OCI-LY1 (cell line): ENCODE results near the gene SMLR1.

Experiments
- H2AFZ ChIP-seq: fragments of 200-600 bp; sonication (generic), shearing (Covaris generic); 2 replicates; pipeline ENCODE4 v1.6.0; 2014; ENCODE audit warnings: antibody characterized with exemption, mild to moderate bottlenecking, low read length
- H3F3A ChIP-seq: fragments of 200-600 bp; sonication (generic), shearing (Covaris generic); 2 replicates; pipeline ENCODE4 v1.6.0; 2014; ENCODE audit warnings: mild to moderate bottlenecking, antibody characterized with exemption, low read length, moderate library complexity; ENCODE audit not compliant: insufficient read depth
- H3K27ac ChIP-seq: fragments of 200-600 bp; sonication (generic); 2 replicates; pipeline ENCODE4 v1.5.1; 2014; ENCODE audit warnings: low read length, mixed run types, mild to moderate bottlenecking, low read depth; ENCODE audit not compliant: poor library complexity, severe bottlenecking
- H3K27me3 ChIP-seq: fragments of 200-600 bp; sonication (generic); 2 replicates; pipeline ENCODE4 v1.6.0; 2014; ENCODE audit warnings: antibody characterized with exemption, mild to moderate bottlenecking, low read length, moderate library complexity; ENCODE audit not compliant: insufficient read depth
- H3K36me3 ChIP-seq: fragments of 200-600 bp; sonication (generic); 2 replicates; pipeline ENCODE4 v1.6.1; 2014; ENCODE audit warnings: mild to moderate bottlenecking, antibody characterized with exemption, low read length, moderate library complexity, mixed read lengths; ENCODE audit not compliant: insufficient read depth
- H3K4me1 ChIP-seq: fragments of 200-600 bp; sonication (generic); 2 replicates; pipeline ENCODE4 v1.5.1; 2014; ENCODE audit warnings: mild to moderate bottlenecking, low read length, moderate library complexity; ENCODE audit not compliant: insufficient read depth, severe bottlenecking
- H3K4me2 ChIP-seq: fragments of 200-600 bp; sonication (generic), shearing (Covaris generic); 2 replicates; pipeline ENCODE4 v1.6.1; 2014; ENCODE audit warnings: low read length
- H3K4me3 ChIP-seq: fragments of 200-600 bp; sonication (generic); 2 replicates; pipeline ENCODE4 v1.5.1; 2014; ENCODE audit warnings: low read length, low read depth, mild to moderate bottlenecking, mixed read lengths; ENCODE audit not compliant: poor library complexity, severe bottlenecking
- H3K79me2 ChIP-seq: fragments of 200-600 bp; shearing (Covaris generic); 2 replicates; pipeline ENCODE4 v1.6.1; 2016; ENCODE audit warnings: mixed run types, low read length, mixed read lengths; ENCODE audit not compliant: insufficient read depth
- H3K9ac ChIP-seq: fragments of 200-600 bp; sonication (generic), shearing (Covaris generic); 2 replicates; pipeline ENCODE4 v1.6.1; 2014; ENCODE audit warnings: mild to moderate bottlenecking, low read length, mixed read lengths
- H3K9me2 ChIP-seq: fragments of 200-600 bp; sonication (generic), shearing (Covaris generic); 2 replicates; pipeline ENCODE4 v1.6.1; 2014; ENCODE audit warnings: low read depth, mild to moderate bottlenecking, low read length, mixed read lengths
- H3K9me3 ChIP-seq: fragments of 200-600 bp; shearing (Covaris generic); 2 replicates; pipeline ENCODE4 v1.6.1; 2014; ENCODE audit warnings: low read length, mixed read lengths
- H4K20me1 ChIP-seq: fragments of 200-600 bp; sonication (generic), shearing (Covaris generic); 2 replicates; pipeline ENCODE4 v1.6.0; 2016; ENCODE audit warnings: mild to moderate bottlenecking, low read length; ENCODE audit not compliant: insufficient read depth
- CTCF ChIP-seq: fragments of 200-600 bp; sonication (generic), shearing (Covaris generic); IDR thresholded peaks from 2 replicates; pipeline ENCODE4 v1.5.1; 2017; ENCODE audit warnings: mild to moderate bottlenecking, antibody characterized with exemption, low read length, moderate library complexity, mixed read lengths
- EZH2 ChIP-seq: fragments of 200-600 bp; sonication (generic), shearing (Covaris generic); IDR thresholded peaks from 2 replicates; pipeline ENCODE4 v1.8.0; 2017; ENCODE audit warnings: borderline replicate concordance, mixed run types, mild to moderate bottlenecking, antibody characterized with exemption, low read length, moderate library complexity, mixed read lengths

The SMLR1 gene

GRCh38 chr6:130865793-130866192 is 38.6 kb downstream of the SMLR1 start:
- no peaks in the 10 kb centered on the region for H3K36me3 ChIP-seq
- no peak overlapping the region for H3K4me3 ChIP-seq
- H3K4me2 ChIP-seq, result no peak overlapping the region
- no peaks in the 10 kb centered on the region for H3K9me3 ChIP-seq
- H3K27me3 ChIP-seq, result no peaks in the 10 kb centered on the region
- H3K4me1 ChIP-seq, result no peaks in the 10 kb centered on the region
- no peak overlapping the region for H3K9ac ChIP-seq
- H3K79me2 ChIP-seq, result no peaks in the 10 kb centered on the region
- TF ChIP-seq CTCF, result no peak
- TF ChIP-seq EZH2, result no peak
- H2AFZ ChIP-seq, result no peak overlapping the region
- no peaks in the 10 kb centered on the region for H3F3A ChIP-seq
- no peak overlapping the region for H3K27ac ChIP-seq
- no peaks in the 10 kb centered on the region for H4K20me1 ChIP-seq
- H3K9me2 ChIP-seq, result no peaks in the 10 kb centered on the region

DNA sequence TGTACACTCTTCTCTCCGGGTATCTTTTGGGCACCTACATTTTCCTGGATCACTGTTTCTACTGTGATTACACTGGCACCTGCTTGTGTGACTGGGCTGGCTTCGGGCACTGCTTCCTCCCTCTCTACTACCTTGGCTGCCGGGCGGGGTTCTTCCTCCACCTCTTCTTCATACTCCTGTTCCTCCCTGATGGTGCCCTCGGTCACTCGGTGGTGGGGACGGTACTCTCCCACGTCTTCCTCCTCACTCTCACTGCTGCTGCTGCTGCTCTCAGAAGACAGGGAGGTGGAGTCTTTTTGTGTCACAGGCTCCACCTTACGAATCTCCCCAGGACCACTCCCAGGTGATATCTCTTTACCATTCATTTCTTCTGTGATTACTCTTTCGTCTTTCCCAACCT is 42.5 kb downstream of the SMLR1 start:
- no peak overlapping the region for H3K9ac ChIP-seq
- no peak overlapping the region for H3K4me3 ChIP-seq
- H3K9me3 ChIP-seq, result no peaks in the 10 kb centered on the region
- H2AFZ ChIP-seq, result no peak overlapping the region
- no peak overlapping the region for H3K27ac ChIP-seq
- no peaks in the 10 kb centered on the region for H3K79me2 ChIP-seq
- H3K4me1 ChIP-seq, result no peaks in the 10 kb centered on the region
- no peak overlapping the region for H3K4me2 ChIP-seq
- H4K20me1 ChIP-seq, result no peaks in the 10 kb centered on the region
- no peak for TF ChIP-seq CTCF
- no peak for TF ChIP-seq EZH2
- H3F3A ChIP-seq, result no peaks in the 10 kb centered on the region
- H3K36me3 ChIP-seq, result no peaks in the 10 kb centered on the region
- no peaks in the 10 kb centered on the region for H3K27me3 ChIP-seq
- H3K9me2 ChIP-seq, result no peaks in the 10 kb centered on the region

DNA sequence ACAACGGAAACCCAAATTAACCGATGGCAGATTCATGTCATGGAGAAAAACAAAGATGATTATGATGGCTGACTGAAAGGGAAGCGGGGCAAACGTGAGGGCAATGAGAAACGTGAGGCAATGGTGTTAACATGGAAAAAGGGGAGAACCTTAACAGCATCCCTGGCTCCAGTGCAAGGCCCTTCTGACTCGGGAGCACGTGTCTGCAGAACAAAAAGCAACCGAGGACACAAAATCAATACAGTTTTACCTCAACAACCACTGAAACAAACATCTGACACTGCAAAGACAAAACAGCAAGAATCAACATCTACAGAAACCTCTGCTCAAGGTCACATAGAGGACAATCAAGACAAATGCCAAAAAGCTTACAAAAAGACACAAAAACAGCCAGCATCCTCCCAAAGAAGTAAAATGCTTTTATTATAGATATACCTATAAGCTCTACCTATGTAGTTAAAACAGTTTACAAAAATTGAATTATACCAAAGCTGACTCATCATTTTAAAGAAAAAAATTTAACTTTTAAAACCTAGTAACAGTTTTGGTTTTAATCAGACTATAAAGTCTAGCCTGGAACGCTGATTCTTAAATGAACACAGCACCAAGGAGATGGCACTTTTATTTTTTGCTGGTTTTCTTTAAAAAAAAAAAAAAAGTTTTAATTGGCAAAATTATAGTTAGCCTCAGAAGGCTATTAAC is 43.1 kb downstream of the SMLR1 start:
- Histone ChIP-seq H3K4me3 (no peak overlapping the region), H3K9me2 (no peaks in the 10 kb centered on the region), H4K20me1 (no peaks in the 10 kb centered on the region), H2AFZ (no peak overlapping the region), H3K27me3 (no peaks in the 10 kb centered on the region), H3K36me3 (no peaks in the 10 kb centered on the region), H3K4me2 (no peak overlapping the region), H3K4me1 (no peaks in the 10 kb centered on the region), H3K9ac (no peak overlapping the region), H3K9me3 (no peaks in the 10 kb centered on the region), H3K27ac (no peak overlapping the region), H3F3A (no peaks in the 10 kb centered on the region), H3K79me2 (no peaks in the 10 kb centered on the region)
- no peak for TF ChIP-seq EZH2
- TF ChIP-seq CTCF, result no peak
